HG03103 (cell line): ENCODE results near the gene PLA2G4D.

Experiments used
- ATAC-seq: cut with Tn5 transposase; IDR thresholded peaks from one replicate; pipeline ENCODE4 v1.9.1; 2021; ENCODE audit warnings: low read depth; ENCODE audit not compliant: unreplicated experiment

PLA2G4D gene

DNA sequence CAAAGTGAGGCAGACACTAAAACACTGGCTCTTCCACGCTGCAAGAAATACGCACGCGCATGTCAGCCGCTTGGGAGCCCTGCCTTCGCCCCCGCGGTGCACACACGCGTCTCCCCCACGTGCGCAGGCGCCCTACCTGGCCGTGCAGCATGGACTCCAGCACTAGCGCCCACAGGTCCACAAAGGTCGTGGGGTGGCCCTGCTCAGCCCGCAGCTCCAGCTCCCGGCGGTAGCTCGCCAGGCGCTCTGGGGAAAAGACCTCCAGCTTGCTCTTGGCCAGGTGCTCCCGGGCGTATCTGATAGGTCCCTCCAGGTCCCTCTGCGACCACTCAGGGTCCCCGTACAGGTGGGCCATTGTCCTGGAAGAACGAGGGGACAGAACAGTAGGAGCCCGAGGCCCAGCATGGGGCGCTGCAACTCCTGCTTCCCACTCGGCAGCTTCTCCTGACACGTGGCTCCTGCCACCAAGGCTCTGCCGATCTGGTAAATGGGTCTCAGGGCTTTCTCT is 14.9 kb downstream of the PLA2G4D start:
- no peak for ATAC-seq

DNA sequence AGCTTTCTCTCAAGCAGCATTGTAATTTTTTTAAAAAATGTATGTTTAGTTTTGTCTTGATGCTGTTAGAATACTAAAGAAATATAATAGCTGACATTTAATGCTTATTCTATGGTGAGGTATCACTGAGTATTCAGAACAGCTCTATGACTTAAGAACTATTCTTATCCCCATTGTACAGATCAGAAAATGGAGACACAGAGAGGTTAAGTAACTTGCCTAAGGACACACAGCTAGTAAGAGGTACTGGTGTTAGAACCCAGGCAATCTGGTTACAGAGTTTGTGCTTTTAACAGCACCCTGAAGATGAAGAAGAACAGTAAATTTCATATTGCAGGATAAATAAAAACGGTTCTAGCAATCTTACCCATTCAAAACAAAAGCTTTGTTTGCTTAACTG is 15.5 kb downstream of the PLA2G4D start:
- ATAC-seq, result no peak

DNA sequence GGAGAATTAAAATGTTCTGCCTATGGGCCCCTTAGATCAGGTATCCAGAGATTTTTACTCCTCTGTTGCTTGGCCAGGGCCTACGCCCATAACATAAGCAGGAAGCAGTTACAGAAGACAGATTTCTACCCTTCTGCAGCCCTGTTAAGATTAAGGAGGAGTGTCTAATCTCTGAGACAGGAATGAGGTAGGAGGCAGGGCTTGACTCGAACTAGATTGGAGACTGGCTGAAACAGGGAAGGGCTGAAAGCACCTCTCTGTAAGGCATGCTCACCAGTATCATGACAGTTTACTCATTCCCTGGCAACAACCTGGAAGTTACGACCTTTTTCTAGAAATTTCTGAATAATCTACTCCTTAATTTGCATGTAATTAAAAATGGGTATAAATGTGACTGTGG is 16.7 kb downstream of the PLA2G4D start:
- ATAC-seq, result no peak

DNA sequence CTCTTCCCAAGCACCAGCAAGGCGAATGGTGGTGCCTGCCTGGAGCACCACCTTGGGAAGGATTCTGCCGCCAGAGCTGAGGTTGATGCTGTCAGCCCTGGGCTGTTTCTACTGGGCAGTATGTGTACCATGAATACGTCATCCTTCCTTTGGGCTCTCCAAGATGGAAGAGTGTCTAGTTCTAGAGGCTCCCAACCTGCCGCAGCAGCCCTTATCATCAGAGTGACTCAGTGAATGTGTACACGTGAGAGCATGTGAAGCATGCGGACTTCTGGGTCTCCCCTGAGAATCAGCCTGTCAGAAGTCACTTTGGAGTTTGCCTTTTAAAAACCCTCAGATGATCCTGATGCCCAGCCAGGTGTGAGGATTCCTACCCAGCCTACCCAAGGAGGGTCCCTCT is 20.9 kb downstream of the PLA2G4D start:
- ATAC-seq, result no peak

DNA sequence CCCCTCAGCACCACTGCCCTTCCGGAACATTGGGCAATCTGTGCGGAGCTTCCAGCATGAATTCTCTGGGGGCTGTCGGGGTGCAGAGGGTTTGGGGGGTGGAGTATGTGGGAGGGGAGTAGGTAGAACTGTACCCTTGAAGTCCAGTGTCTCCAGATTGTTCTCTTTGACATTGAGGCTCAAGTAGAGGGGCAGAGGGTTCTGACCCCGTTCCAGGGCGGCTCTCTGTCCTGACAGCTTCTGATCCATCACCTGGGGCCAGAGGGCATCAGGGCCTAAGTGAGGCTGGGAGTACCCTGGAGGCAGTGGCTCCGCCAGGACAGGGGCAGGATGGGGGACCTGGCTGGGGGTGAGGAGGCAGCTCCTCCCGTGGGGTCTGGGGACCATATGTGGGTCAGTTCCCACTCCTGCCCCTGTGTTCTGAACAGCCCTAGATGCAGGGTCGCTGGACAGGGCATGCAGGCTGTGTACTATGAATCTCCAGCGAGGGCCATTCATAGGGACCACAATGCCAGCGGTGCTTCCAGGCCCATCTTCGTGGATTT is 22.1 kb downstream of the PLA2G4D start:
- ATAC-seq, result no peak

DNA sequence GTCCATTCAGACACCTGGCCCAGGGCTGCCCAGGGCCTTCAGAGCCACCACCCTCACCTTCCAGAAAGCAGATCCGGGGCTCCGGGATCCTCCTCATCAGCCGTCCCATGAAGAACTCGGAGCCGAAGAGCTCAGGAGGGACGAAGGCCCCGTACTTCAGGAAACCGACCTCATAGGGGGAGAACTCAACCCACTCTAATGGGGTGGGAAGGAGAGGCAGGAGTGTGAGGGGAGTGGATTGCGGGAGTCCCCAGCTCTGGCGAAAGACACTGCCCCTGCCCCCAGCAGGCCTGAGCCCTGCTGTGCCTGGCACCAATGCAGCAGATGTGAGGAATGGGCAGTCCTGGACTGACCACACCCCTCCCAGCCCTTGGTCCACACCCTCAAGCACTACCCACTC is 22.6 kb downstream of the PLA2G4D start:
- ATAC-seq, result no peak

DNA sequence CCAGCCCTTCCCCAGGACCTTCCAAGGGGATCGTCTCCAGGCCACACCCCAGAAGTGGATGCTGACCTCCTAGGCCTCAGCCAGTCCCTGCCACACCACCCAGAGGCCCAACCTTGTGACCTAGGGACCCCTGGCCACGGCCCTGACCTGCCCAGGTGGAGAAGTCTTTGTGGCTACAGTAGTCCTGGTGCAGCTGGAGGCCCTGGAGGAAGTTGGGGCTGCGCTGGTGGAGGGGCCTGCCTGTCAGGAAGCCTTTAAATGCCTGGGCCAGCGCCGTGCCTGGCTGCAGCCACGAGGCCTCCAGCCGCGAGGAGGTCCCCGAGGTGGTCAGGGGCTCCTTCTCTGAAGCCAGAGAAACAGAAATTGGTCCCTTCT is 23.4 kb downstream of the PLA2G4D start:
- ATAC-seq, result no peak

DNA sequence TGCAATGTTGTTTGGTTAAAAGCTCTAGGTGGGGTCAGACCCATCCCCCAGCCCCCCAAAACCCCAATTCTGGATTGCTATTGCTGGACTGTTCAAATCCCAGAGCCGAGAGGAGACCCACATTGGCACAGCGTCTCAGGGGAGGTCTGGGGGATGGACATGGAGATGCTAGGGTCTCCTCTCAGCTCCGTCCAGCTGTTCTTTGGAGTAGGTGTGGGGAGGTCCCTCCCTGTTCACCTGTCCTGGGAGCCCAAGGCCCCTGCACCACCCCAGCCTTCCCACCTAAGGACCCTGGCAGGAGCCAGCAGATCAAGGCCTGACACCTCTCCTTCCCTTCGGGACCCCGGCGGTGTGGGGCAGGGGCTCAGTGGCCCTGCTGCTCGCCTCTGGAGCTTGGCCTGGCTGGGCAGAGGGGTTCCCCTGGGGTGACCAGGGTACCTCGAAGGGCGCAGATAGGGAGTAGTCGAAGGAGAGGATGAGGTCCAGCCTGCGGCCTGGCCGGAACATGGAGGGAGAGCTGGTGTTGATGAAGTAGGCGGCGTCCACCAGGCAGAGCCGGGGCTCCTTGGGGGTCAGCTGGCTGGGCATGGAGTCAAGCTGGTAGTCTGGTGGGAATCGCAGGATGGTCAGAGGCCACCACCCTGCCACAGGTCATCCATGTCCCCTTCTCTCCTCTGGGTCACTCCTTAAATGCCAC is 23.9 kb downstream of the PLA2G4D start:
- no peak for ATAC-seq

DNA sequence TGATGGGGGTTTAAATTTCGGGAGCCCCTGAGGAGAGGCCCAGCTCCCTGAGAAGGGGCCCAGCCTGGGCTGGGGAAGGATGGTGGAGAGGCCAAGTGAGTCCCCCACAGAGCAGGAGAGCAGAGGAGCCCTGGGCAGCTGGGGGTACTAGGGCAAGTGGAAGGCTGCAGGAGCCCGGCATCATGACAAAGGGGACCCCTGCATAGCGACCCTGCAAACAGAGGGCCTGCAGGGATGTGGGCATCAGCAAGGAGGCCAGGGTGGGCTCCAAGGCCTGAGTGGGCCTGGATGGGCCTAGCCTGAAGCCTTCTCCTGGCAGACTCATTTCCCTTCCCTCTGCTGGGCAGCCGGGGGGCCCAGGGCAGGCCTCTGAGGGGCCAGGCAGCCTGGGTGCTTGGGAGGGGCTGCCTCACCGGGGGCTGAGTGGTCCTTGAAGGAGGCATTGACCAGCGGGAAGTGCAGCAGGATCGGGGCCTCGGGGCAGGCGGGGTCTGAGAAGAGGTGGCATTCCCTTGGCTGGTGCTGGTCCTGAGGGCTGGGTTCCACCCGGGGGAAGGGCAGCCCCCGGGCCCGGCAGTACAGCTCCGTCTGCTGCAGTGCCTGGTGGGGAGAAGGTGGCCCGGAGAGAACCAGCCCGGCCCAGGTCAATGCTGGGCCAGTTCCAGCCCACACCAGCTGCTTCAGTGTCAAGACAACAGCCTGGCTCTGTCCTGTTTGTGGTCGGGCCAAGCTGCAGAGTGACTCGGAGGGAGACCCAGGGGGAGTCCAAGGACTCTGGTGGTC is 24.7 kb downstream of the PLA2G4D start:
- ATAC-seq, result no peak

DNA sequence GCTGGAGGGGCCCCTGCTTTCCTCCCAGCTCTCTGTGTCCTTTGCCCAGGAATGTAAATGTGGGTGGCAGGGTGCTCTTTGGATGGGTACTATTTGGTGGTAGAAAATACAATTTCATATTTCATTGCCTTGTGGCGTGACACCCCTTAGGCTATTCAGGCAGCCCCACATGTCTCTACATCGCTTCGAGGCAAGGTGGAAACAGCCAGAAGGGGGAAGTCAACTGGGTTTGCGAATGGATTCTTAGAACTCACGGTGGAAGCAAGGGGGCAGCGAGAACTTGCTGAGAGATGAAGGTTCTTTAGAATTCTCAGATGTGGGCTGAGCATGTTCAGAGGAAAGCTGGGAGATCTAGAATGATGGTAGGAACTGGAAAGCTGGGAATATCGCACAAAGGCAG is 25.3 kb downstream of the PLA2G4D start:
- no peak for ATAC-seq

DNA sequence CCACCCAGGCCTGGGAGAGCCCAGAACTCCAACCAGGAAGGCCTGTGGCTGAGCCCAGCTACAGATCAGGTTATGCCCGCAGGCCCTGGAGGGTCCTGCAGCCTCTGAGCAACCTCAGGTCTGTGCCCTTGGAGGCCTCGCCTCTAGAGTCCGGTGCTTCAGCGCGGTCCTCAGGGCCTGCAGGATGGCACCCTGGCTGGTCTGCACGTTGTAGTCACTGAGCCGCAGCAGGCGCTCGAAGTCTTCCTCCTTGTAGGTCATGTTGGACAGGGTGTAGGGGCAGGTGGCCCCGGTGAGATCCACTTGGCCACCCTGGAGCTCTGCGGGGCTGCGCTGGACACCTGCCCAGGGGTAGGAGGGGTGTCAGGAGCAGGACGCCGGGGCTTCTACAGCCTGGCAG is 25.8 kb downstream of the PLA2G4D start:
- ATAC-seq, result no peak

DNA sequence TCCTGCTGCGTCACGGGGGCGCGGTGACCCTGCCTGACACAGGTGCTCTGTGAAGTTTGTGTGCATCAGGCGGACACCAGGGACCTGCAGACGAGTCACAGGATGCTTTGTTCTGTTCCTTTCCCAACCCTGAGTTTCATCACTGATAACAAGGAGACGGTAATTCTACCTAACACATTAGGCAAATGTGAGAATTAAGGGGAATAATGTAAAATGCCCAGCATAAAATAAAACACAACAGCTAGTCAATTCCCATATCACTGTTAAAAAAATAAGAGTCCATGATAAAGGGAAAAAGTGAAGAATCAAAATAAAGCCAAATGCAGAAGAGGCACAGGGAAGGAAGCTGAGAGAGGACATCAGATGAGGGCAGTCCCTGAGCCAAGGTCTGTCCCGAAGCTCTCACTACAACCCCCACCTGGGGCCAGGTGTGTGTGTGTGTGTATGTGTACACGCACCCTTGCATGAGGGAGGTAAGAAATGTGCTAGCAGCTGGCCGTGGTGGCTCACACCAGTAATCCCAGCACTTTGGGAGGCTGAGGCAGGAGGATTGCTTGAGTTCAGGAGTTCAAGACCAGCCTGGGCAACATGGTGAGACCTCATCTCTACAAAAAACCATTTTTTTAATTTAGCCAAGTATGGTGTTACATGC is 27.5 kb downstream of the PLA2G4D start:
- no peak for ATAC-seq

DNA sequence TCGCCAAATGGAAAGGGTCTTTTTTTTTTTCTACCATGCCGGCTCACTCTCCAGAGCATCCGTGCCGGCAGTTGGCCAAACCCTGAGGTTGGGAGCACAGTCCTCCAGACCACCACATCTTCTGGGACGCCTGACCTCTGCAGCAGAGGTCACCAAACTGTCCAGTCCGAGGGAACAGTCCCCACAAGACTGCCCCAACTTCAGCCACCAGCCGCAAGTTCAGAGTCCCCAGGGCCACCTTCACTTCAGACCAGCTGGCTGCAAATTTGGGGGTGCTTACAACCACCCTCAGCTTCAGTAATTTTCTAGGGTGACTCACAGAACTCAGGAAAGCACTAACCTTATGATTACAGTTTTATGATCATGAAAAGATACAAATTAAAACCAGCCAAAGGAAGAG is 28.9 kb downstream of the PLA2G4D start:
- ATAC-seq, result no peak

DNA sequence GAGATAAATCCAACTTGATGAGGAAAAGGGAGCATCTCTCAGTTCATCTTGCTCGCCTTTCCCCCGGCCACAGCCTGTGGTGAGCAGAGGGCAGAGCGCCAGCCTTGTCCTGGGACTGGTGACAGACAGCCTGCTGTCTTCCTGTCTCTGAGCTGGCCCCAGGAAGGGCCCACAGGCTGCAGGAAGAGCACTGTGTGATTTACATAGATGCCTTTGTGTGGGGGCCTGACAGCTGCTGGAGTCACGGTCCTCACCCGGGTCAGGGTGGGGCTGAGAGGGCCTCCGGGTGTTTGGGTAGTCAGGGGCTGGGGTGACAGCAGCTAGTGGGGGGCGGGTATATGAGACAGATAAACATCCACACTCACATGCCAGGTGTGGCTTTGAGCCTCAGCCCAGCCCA is 29.3 kb downstream of the PLA2G4D start:
- ATAC-seq, result no peak

DNA sequence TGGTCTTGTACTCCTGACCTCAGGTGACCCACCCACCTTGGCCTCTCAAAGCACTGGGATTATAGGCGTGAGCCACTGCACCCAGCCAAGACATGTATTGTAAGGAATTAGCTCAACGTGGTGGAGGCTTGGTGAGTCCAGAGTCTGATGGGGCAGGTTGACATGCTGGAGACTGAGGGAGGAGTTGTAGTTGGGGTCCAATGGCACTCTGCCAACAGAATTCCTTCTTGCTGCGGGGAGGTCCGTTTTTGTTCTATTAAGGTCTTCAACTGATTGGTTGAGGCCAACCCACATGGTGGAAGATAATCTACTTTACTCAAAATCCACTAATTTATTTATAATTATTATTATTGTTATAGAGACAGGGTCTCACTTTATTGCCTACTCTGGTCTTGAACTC is 30.1 kb downstream of the PLA2G4D start:
- ATAC-seq, result no peak

DNA sequence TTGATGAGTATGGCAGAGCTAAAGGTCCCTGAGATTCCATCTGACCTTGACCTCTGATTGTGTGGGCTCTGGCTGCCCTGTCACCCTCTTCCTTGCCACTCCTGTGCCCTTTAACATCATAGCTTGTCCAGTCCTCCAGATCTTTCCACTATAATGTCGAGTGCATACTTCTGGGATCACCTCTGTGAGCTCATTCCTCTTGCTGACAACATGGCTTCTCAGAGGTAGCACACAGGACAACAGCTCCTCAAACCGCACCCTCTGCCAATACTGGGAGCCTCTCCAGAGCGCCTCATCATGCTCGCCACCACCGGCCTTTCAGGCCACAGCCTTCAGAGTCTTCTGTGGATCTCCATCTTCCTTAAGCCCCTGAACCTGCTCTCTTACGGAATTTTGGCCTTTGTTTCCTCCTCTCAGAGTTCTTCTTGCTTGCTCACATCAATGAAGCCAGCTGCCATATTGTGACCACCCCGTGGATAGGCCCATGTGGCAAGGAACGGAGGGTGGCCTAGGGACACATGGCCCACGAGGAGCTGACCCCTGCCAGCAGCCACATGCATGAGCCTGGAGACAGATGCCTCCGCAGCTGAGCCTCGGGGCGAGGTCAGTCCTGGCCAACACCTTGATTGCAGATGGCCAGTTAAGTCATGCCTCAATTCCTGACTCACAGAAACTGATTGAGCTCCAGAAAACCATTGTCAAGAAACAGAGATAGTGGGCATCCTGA is 31.1 kb downstream of the PLA2G4D start:
- ATAC-seq, result no peak

DNA sequence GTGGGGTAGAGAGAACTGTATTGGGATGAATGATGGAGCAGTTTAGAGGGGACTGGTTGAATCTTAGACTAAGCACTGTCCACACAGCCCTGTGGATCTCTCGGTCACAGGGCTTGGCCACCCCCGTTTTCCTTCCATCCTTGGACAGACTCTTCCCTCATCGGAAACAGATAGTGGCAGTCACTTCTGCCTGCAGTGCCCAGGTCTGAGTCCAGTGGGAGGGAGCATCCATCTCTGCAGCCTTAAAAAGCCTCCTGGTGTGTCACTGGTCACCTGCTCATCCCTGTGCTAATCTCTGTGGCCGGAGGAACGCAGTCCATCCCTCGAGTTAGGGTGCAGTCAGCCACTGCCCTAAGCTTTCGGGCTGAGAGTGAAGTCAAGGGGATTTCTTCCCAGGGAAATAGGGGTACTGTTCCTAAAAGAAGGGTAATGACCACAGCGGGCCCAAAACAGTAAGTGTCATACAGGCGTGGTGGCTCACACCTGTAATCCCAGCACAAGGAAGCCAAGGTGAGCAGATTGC is 32.0 kb downstream of the PLA2G4D start:
- no peak for ATAC-seq

DNA sequence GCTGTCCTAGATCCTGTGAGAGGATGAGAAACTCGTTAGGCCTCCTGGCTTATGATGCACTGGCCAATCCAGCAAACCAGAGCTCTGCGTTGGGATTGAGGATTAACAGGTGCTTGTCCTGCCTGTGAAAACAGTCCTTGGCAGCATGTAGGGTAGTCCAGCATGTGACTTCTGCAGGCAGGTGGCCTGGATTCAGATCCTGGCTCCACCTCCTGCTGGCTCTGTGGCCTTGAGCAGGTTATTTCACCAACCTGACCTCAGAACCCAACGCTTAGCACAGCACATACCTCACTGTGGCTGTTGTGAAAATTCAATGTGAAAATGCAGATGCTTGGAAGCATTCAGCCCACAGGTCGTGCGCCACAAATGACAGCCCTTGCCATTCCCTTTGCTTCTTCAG is 33.6 kb downstream of the PLA2G4D start:
- no peak for ATAC-seq

DNA sequence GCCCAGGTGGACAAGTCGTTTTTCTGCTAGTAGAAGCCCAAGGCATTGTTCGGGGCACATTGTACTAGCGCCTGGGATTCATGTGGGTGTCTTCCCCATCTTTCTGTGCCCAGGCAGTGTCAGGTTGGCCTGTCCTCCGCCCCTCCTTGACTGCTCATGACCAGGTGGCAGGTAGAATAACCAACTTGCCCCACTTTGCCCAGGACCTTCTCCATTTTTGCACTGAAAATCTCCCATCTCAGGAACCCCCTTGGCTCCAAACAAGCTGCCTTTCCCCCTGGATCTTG is 33.9 kb downstream of the PLA2G4D start:
- no peak for ATAC-seq

DNA sequence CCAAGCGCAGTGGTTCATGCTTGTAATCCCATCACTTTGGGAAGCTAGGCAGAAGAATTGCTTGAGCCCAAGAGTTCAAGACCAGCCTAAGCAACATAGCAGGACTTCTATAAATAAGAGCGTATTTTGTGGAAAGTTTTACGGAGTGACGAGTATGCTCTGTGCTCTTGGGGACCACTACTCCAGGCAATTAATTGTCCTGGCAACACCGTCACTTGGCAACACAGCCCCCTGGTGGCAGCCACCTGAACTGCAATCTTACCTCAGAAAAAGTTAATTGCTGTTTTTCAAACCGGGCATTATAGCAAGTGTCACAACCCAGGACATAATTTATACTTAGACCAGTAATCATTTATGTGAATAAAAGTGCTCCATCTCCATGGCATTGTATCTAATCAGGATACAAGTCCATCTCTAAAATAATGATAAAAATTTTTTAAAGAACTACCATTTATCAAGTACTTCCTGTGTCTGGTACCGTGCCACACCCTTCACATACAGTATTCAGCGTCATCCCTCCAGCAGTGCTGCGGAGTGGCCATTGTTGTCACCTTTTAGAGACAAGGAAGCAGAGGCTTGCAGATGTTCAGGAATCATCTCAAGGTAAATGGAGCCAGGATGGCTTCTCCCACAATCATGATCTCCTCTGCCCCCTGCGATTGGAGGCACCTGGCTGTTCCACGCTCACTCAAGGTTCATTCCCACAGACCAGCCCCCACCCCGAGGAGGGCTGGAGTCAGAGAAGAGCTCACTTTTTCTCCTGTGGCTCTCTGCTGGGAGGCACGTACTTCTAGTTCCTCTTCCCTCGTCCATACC is 34.5 kb downstream of the PLA2G4D start:
- no peak for ATAC-seq
